Measurements from ENCODE around the gene SND1. TPM values are rescaled to one million over a fixed set of nuclear protein-coding genes. Genes with fewer than 3 reads are reported as not detected.

Gene SND1
- total and polyA plus RNA-seq, 2 donors (not counting 3 experiments of a cell fraction or from before 2014, with no cell fraction given): 116 to 249 TPM

DNA sequence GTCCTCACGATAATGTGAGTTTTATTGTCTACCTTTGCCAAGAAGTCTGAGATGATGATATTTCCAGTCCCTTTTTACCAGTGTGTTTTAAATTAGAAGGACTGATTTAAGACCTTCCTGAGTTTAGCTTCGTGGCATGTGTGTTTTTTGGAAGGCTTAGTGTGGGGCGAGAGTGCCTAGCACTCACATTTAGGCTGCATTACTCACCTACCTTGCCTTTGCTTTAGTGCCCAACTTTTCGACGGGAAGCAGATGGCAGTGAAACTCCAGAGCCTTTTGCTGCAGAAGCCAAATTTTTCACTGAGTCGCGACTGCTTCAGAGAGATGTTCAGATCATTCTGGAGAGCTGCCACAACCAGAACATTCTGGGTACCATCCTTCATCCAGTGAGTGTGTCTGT lies 50.9 kb downstream of the SND1 start:
- H3K9ac ChIP-seq (replicated peaks; ENCODE audit: extremely low read depth, insufficient read depth, low read length): no peak overlapping the region
- no TSS peak for BruUV-seq (replicated peaks)
- no peak overlapping the region for H3K4me3 ChIP-seq (replicated peaks in 1 of 3; ENCODE audit: insufficient read depth in 1 of 3, low read depth in 1 of 3, low read length in 3 of 3)
- H3K9me1 ChIP-seq (replicated peaks; ENCODE audit: control insufficient read depth, extremely low read depth, insufficient read depth, low read length): no peaks in the 10 kb centered on the region
- no peak overlapping the region for H2AFZ ChIP-seq (ENCODE audit: low read depth, low read length)
- POLR2A ChIA-PET: no interaction called here
- no peak overlapping the region for H3K4me2 ChIP-seq (ENCODE audit: insufficient read depth, low read length)
- TF ChIP-seq, protein P1, sequence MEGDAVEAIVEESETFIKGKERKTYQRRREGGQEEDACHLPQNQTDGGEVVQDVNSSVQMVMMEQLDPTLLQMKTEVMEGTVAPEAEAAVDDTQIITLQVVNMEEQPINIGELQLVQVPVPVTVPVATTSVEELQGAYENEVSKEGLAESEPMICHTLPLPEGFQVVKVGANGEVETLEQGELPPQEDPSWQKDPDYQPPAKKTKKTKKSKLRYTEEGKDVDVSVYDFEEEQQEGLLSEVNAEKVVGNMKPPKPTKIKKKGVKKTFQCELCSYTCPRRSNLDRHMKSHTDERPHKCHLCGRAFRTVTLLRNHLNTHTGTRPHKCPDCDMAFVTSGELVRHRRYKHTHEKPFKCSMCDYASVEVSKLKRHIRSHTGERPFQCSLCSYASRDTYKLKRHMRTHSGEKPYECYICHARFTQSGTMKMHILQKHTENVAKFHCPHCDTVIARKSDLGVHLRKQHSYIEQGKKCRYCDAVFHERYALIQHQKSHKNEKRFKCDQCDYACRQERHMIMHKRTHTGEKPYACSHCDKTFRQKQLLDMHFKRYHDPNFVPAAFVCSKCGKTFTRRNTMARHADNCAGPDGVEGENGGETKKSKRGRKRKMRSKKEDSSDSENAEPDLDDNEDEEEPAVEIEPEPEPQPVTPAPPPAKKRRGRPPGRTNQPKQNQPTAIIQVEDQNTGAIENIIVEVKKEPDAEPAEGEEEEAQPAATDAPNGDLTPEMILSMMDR (IDR thresholded peaks at IDR 0.05; ENCODE audit: extremely low read depth in 1 of 2, insufficient read depth in 1 of 2, low read depth in 1 of 2, low read length in 2 of 2): no peak
- no peak for TF ChIP-seq EZH2 (IDR thresholded peaks at IDR 0.05; ENCODE audit: borderline replicate concordance, low read depth, low read length, severe bottlenecking)
- TF ChIP-seq MYC (IDR thresholded peaks at IDR 0.05; ENCODE audit: low read depth, low read length): no peak
- no peak for TF ChIP-seq POLR2AphosphoS5 (IDR thresholded peaks at IDR 0.05; ENCODE audit: insufficient read depth, low read depth, low read length)
- TF ChIP-seq, protein P2, sequence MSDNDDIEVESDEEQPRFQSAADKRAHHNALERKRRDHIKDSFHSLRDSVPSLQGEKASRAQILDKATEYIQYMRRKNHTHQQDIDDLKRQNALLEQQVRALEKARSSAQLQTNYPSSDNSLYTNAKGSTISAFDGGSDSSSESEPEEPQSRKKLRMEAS (IDR thresholded peaks at IDR 0.05; ENCODE audit: insufficient read depth, insufficient read length): no peak
- TF ChIP-seq POLR2A (IDR thresholded peaks at IDR 0.05; ENCODE audit: low read depth, low read length): no peak
- no peak for TF ChIP-seq GATA2 (IDR thresholded peaks at IDR 0.05; ENCODE audit: insufficient read depth, insufficient read length, low read depth, low read length)
- no peak for TF ChIP-seq FOS (IDR thresholded peaks at IDR 0.05; ENCODE audit: borderline replicate concordance, insufficient read depth, low read length)
- H3K79me2 ChIP-seq (ENCODE audit: control insufficient read depth, insufficient read depth, low read length): peaks cover 33% of the 10 kb centered on the region
- H4K20me1 ChIP-seq (replicated peaks; ENCODE audit: control insufficient read depth, extremely low read depth, insufficient read depth, low read length): peaks cover 6% of the 10 kb centered on the region
- no peak for FAIRE-seq
- peaks cover 36 to 48% of the 10 kb centered on the region in 2 experiments for H3K36me3 ChIP-seq (ENCODE audit: control insufficient read depth in 2 of 2, extremely low read depth in 1 of 2, insufficient read depth in 2 of 2, low read length in 2 of 2)
- peaks cover 3% of the 10 kb centered on the region for H3K4me1 ChIP-seq (ENCODE audit: control insufficient read depth, extremely low read depth, insufficient read depth, low read length)
- CTCF ChIA-PET: interaction anchor here (8.9 kb wide), 1 partner anchor 507 kb away, joined by 229 read pairs; no protein-coding TSS in a partner anchor
- intact Hi-C loops (cut with micrococcal nuclease): loop anchor here (10.0 kb wide), 2 partner anchors 432 to 622 kb away; no protein-coding TSS in a partner anchor
- no peaks in the 10 kb centered on the region for H3K27me3 ChIP-seq (ENCODE audit: control insufficient read depth in 2 of 2, insufficient read depth in 2 of 2, low read length in 2 of 2)
- H3K27ac ChIP-seq (ENCODE audit: insufficient read depth, low read depth, low read length): no peak overlapping the region
- DNase-seq (ENCODE audit: low read depth, low spot score): no peak
- H3K9me3 ChIP-seq (replicated peaks; ENCODE audit: control insufficient read depth, insufficient read depth, low read length): no peaks in the 10 kb centered on the region
- dilution Hi-C loops (cut with MboI; ENCODE audit: extremely low pct_ligation_motif_present, low sequenced_read_pairs): loop anchor here (25.0 kb wide), 1 partner anchor 509 kb away; no protein-coding TSS in a partner anchor

Data from endothelial cell of umbilical vein (primary cell).